ENCODE results near the gene ARL4A.
A peak's percentile ranks its signal among the peaks of the same experiment; 100 is the strongest.
"Not testable (repeated sequence)": the region's sequence is repeated elsewhere in the genome, so short reads cannot be mapped to it uniquely, and the experiment has no call there.

The ARL4A gene

DNA sequence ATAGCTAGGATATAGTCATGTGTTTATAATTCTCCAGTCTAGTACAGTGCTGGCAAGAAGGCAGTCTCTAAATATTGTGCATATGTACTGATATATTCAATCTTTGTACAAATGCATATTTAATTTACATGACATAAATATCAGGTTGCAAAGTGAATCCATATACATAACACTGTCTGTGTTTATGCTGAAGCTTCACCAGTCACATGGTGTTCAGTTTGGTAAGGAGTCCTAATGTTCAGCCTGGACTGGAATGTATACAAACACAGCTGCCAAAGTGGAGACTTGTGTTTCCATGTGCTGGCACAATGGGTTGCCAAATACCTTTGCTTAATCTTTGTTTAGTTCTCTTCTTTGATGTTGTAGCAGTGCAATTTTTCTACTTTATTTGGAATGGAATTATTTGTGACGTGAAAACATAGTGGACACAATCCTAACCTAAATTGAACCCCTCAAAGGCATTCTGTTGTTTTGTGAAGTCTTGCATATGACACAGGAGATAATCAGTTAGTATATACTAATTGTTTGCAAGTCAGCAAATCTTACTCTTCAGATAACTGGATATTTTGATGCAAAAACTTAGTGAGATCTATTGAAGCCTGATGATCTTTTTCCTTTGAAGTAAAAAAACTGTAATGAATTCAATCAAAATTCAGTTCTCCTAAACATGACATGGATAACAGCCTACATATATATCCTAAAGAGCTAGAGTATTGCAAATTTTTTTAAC is 17.3 kb upstream of the ARL4A start:
- no peak for DNase-seq

DNA sequence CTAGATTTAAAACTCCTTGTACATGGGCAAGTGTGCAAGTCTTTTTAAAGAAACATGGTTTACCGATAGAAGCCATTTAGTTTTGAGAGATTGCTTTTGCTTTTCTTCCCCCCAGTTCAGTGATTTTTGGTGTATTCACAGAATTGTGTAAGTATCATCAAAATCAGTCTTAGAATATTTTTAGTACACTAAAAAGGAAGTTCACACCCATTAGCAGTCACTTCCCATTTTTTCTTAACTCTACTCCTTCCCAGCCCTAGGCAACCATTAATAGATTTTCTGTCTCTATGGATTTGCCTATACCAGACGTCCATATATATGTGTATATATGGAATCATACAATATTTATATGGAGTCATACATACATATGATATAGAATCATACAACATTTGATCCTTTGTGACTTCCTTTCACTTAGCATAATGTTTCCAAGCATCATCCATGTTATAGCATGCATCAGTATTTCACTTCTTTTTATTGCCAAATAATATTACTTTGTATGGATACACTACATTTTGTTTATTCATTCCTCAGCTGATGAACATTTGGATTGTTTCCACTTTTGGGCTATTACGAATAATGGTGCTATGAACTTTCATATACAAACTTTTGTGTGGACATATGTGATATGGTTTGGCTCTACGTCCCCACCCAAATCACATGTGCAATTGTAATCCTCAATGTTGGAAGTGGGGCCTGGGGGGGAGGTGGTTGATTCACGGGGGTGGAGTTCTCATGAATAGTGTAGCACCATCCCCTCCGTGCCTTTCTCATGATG is 16.5 kb upstream of the ARL4A start:
- no peak for DNase-seq

DNA sequence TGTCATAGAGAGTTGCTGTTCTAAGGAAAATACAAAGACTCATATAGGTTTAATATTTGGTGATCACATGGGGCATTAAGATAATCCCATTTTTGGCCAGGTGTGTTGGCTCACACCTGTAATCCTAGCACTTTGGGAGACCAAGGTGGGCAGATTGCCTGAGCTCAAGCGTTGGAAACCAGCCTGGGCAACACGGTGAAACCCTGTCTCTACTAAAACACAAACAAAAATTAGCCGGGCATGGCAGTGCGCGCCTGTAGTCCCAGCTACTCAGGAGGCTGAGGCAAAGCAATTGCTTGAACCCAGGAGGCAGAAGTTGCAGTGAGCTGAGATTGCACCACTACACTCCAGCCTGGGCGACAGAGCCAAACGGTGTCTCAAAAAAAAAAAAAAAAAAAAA is 14.0 kb upstream of the ARL4A start:
- not testable (repeated sequence) for DNase-seq

DNA sequence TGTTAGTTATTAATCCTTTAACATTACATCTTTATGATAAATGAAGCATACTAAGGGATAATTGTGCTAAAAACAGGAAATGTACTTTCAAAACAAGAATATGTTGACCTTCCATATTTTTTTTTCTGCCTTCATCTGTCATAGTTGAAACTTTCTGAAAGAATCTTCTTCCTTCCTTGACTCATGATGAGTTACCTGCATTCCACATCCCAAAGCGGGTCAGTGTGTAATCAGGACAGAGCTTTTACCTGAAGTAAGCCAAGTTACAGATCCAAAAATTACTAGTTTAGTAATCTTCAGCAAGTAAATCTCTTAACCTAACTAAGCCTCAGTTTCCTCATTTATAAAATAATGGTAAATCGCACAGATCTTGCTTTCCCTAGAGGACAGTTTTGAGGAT is 13.4 kb upstream of the ARL4A start:
- DNase-seq = no peak

DNA sequence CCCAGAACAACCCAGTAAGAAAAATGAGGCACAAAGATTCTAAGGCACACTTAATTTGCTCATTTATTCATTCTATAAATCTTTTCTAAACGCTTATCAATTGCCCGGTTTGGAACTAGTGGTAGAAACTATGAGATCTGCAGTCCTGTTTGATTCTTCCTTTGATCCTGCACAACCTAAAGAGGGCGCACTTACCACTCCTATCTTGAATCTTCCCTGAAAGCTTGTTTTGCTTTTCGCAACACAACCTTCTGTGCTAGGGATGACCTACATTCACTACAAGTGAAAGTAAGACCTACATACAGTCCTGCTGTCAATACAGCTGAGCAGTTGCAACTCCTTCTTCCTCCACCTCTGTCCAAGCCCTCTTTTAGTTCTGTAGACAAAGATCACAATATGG is 12.6 kb upstream of the ARL4A start:
- DNase-seq = peak; percentile 58

DNA sequence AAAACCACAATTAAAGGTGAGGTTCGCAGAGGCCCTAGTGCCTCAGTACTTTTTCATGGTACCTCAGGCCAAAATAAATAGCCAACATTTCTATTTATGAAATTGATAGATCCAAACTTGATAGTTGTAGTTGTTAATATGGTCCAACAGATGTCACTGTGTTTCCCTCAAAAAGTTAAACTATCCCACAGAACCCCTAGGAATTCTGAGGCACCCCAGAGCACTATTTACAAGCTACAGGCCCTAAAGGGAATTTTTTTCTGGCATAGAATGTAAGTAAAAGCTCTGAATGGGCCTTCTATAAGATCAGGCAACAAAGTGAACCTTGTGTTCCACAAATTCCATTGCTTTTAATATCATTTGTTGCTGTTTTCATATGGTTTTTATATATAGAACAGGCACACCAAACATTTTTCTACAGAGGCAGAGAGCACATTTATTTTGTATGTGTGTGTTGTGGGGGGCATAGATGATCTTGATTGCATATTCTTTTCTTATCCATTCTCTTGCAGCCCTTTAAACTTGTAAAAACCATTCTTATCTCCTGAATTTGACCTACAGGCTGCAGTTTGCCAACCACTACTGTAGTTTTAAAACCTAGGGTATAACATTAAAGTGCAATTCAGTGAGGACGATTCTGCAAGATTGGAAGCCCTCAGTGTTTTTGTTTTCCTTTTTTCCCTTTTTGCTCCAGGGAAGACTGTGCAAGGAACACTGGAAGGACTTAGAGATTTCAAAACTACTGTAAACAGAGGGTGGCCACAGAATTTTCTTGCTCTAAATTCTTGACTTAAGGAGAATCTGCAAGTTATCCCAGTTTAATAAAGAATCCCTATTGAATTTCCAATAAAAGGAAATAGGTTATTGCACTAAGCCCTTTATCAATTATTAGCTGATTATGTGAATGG is 3.5 kb upstream of the ARL4A start:
- DNase-seq = no peak

DNA sequence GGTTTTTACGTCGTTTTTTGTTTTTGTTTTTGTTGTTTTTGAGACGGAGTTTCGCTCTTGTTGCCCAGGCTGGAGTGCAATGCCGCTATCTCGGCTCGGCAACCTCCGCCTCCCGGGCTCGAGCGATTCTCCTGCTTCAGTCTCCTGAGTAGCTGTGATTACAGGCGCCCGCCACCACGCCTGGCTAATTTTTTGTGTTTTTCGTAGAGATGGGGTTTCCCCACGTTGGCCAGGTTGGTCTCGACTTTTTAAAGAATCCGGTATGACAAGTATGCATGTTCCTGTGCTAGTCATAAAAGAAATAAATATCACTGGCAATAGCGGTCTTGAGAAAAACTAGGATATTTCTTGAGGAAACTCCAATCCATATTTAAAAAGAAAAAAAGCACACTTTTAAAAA is 2.7 kb upstream of the ARL4A start:
- DNase-seq = no peak

DNA sequence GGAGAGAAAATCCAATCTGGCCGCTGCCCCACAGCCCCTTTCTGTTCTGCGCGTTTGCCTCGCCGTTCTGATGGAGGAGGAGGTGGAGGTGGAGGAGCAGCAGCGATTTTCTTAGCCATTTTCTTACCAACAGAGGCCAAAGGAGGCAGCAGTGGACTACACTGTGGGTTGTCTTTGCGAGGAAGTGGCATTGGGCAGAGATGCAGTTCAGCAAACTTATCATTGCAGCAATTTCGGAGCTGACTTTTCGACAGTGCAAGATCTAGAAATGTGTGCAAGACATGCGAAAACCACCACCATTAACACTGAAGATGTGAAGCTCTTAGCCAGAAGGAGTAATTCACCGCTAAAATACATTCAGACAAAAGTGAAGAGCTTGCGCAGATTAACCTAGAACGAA is 1.9 kb upstream of the ARL4A start:
- peak; percentile 43 for DNase-seq

DNA sequence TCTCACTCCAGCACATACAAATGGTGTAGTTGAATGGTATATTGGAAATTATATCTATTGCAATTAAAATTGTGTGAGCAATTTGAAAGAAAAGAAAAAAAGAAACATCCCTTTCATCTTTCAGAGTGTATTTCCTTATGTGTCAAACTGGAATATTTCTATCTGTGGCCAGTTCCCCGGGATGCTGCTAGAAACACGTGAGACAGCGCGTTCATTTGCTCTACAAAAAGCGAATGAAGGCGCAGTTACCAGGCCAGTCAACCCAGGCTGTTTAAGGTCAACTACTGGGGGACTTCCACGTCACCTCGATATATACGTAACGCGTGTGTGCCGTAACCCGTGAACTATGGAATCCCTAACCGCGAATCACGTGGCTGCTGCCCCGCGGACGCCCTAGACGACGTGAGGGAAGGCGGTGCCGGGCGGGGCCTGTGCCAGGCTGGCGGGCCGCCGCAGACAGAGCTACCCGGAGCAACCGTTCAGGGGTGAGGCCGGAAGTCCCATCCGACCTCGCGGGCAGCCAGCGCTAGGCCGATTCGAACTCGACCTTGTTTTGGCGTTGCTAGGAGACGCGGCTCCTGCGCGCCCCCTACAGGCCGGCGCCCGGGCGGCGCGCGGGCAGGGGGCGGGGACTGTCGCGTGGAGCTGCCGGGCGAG is 1.1 kb upstream of the ARL4A start:
- DNase-seq = peak; percentile 90

DNA sequence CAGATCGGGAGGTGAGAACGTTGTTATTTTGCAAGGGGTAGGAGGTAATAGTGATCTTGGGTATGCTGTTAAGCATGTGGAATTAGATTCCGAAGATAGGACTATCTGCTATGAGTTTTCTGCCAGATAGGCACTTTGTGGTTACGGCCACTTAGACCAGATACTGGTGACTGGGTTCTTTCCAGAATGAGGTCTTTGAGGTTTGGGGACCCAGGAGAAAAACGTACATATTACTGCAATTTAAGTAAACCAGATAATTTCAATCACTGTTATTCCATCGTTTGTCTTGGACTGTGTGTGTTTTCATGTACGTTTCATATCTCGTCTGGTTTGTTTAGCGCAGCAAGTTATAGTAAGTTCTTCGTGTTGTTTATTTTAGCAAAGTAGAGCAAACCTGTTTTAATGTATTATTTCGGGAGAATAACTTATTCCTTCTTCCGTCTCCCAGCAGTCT is 312 bp downstream of the ARL4A start:
- no peak for DNase-seq

DNA sequence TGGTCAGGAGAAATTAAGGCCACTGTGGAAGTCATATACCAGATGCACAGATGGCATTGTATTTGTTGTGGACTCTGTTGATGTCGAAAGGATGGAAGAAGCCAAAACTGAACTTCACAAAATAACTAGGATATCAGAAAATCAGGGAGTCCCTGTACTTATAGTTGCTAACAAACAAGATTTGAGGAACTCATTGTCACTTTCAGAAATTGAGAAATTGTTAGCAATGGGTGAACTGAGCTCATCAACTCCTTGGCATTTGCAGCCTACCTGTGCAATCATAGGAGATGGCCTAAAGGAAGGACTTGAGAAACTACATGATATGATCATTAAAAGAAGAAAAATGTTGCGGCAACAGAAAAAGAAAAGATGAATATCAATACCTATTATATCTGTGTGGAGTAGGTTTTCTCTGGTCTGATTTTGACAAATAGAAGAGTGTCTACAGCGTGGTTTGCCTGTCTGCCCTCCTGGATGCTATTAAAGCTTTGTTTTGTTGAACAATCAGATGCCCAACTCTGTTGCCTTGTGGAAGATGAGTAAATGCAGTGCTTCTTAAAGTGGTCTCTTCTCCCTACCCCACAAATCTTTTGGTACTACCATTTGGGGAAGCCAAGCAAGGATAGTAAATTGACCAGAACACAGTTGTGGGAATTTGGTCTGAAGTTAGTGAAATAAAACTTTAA is 1.2 kb downstream of the ARL4A start:
- not testable (repeated sequence) for DNase-seq

DNA sequence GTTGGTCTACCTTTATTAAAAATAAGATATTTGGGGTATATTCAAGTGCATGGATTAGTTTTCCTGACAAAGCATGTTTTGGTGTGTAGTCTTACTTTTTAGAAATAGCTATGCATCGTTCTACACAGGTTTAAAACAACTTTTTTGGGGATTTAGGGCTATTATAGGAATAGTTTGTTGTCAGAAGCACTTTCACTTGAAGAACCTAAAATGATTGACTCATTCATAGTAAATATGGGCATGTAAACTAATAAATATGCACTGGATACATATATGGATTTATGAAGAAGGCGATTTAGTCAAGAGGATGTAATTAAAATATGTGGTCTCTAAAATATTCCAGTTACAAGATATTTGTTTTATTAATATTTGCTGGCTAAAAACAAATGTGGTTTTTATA is 2.0 kb downstream of the ARL4A start:
- no peak for DNase-seq

DNA sequence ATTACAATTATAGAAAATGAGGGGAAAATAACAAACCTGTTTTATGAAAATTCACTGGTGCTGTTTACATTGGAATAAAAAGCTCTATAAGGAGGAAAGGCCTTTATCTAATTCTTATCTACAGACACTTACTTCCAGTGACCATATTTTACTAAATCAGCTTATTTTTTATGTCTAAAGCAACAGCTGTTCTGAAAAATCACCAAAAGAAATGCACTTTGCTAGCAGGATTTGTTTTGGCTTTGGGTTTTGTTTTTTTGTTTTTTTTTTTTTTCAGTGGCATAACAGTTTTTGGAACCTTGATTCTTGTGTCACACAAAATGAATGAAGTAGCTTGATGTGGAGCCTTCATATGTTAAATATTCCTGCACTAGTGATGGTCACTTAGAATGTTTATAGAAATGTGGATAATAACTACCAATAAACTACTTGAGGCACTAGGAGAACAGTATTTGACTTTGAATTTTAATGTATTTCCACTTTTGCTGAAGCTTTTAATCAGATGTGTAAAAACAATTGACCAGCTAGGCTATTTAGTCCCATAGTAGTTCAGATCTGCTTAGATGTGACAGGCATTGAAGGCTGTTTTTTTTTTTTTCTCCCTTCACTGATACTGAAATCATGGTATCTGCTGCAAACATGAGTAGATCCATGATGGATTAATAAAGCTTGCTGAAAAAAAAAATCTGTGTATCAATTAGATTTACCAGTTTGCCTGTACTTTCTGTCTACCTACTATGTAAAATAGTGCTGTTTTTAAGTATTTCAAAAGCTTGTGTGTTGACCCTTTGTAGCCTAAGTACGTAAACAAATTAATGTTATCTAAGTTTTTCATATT is 2.8 kb downstream of the ARL4A start:
- DNase-seq = no peak

DNA sequence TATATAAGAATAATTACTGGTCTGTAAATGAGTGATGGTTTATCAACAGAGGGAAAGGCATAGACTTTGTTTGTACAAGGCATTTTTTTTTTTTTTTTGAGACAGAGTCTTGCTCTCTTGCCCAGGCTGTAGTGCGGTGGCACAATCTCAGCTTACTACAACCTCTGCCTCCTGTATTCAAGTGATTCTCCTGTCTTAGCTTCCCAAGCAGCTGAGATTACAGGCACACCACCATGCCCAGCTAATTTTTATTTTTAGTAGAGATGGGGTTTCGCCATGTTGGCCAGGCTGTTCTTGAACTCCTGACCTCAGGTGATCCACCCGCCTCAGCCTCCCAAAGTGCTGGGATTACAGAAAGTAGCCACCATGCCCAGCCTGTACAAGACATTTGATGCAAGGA is 4.0 kb downstream of the ARL4A start:
- DNase-seq = not testable (repeated sequence)

DNA sequence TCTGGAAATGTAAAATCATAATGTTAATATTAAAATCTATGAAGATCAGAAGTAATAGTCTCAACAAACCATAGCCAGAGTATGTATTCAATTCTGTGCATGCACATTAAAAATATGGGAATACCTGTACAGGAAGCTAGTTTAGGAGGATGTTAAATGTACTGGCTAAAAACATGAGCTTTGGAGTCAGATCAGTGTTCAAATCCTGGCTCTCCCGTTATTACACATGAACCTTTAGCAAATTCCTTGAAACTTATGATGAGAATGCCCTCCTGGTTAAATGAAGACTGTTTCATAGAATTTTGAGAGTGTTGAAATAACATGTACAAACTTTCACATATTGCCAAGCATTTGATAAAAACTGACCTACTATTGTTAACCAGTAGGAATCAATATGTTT is 4.6 kb downstream of the ARL4A start:
- no peak for DNase-seq

DNA sequence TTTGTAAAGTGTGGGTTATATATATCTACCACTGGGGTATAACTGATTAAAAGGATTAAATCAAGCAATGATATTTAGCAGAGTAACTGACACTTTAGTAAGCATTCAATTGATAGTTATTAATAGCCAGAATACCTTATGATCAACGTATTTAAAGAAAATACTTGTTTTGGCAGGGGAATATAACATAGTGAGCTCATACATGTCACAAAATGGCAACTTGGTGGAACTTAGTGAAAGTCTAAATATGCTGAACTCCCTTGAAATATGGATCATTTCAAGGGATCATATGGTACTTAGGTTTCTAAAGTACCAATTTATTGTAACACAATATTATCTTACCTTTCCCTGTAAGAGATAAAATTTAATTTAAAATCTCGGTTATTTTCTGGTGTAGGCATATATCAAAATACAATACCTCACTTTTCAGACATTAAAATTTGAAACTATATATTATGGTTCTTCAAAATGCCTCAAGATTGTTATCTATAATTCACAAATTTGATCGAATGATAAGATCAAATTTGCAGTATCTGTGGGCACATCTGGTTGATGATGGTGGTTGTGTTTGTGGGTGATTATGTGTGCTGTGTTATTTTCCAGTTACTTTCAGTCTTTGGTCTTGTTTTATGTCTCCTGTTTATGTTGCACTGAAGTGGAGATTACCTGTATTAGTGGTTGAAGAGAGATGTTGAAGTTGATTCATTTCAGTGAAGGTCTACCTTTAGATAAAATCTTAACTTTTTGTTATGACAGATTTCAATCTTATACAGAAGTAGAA is 5.2 kb downstream of the ARL4A start:
- no peak for DNase-seq

DNA sequence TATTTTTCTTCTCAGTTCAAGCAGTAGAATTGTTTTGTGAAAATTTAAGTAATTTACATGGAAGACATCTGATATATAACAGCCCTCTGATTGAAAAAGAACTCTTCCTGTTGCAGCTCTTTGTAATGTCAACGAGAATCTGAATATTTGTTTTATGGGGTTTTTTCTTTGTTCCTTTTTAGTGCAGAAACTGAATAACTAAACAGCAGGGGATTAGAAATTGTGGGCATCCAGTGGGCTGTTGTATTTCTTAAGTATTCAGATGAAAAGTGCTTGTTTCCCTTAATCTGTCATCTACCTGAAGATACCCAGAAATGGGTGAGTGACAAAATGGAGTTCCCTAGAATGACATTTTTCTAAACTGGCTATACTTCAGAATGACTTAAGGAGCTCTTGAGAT is 7.4 kb downstream of the ARL4A start:
- no peak for DNase-seq

DNA sequence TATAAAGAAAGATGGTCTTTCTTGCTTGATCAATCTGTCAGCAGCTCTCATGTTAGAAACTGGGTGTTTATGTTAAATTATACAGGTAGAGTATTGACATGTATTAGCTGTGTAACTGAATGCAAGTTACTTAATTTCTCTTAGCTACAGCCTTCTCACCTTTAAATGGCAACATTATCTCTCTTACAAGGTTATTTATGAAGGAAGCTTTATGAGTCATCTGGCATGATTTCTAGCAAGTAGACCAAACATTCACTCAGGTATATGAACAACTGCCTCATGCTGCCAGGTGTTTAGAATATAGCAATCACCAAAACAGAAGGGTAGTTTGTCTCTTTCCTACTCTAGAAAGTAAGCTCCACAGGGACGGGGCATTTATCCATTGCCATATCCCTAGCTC is 8.5 kb downstream of the ARL4A start:
- no peak for DNase-seq

DNA sequence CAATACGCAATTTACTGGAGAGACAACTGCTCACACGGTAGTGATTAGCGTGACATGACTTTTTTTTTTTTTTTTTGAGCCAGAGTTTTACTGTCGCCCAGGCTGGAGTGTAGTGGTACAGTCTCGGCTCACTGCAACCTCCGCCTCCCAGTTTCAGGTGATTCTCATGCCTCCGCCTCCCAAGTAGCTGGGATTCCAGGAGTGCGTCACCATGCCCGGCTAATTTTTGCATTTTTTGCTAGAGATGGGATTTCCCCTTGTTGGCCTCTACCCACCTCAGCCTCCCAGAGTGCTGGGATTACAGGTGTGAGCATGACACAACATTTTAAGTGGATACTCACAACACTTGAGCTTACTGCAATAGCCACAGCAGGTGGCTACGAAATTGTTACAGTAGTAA is 11.9 kb downstream of the ARL4A start:
- DNase-seq = no peak

DNA sequence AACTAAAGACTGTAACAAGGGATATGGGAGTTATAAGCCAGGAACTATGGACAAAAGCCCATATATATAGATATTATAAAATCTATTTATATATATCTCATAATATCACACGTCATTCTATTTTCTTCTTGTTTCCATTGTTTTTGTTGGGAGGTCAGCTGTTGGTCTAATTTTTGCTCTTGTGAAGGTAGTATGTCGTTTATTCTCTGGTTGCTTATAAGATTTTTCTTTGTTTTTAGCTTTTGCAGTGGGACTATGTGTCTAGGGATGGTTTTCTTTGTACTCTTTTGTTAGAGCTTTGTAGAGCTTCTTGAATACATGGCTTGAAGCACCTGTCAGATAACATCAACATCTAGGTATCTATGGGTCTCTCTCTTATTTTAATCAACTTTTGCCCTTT is 14.0 kb downstream of the ARL4A start:
- no peak for DNase-seq
